ENCODE data around the gene ANXA11.
"Not testable (repeated sequence)": the region's sequence is repeated elsewhere in the genome, so short reads cannot be mapped to it uniquely, and the experiment has no call there.

Gene ANXA11

DNA sequence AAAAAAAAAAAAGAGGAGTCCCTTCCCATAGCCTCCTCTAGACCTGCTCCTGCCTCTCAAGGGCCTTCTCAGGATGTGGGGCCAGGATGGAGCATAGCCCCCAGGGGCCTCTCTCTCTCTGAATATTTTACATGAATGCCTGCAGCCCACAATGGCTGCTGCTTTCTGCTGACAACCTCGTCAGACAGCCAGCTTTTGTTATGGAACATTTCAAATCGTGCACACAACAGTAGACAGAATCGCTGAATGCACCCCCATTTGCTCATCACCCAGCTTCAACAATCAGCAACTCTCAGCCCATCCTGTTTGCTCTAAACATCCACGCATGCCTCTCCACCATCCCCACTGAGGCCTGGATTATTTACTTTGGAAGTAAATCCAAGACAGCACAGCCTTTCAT, 67.4 kb downstream of the ANXA11 start (continued):
- TF ChIP-seq ZNF404 (tag by site-specific recombination; IDR thresholded peaks at IDR 0.05) (no peak), ZNF521 (tag by site-specific recombination; IDR thresholded peaks at IDR 0.05) (no peak)

DNA sequence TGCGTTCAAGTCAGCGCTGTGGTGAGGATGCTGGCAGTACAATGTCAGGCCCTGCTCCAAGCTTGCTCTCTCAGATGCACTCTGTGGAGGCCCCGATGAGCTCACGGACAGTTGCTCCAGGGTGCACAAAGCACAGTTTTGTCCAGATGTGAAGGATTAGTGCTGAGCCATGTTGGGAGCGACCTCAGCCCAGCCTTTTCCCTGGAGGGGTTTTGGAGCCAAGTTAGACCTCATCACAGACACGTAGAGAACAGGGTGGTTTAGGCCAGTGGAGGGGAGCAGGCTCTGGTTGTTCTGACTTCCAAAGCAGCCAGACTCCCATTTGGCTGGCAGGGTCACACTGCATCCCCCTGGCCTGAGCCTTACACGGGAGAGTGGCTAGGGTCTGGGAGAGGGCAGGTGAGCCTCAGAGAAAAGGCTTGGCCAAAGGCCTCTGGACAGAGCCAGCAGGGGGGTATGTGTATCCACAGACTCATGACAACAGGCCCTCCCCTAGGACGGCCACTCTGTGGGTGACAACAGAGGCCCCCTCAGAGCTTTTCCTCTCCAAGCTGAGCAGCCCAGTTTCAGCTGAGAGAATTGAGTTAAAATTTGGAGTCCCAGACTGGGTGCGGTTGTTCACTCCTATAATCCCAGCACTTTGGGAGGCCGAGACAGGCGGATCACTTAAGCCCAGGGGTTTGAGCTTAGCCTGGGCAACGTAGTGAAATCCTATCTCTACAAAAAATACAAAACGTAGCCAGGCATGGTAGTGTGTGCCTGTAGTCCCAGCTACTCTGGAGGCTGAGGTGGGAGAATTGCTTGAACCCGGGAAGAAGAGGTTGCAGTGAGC, 68.1 kb downstream of the ANXA11 start:
- Histone ChIP-seq H3K4me3 (ENCODE audit: low read depth, low read length) (no peak overlapping the region), H3K9me3 (ENCODE audit: control insufficient read depth, insufficient read depth, low read depth, low read length) (no peaks in the 10 kb centered on the region), H3K27ac (ENCODE audit: extremely low read depth, low read depth, low read length) (no peak overlapping the region), H3K4me1 (ENCODE audit: control insufficient read depth, insufficient read depth, low read length) (no peaks in the 10 kb centered on the region), H3K36me3 (ENCODE audit: control insufficient read depth in 2 of 2, insufficient read depth in 1 of 2, low read length in 2 of 2) (no peaks in the 10 kb centered on the region)
- CTCF ChIA-PET, result interaction anchor here (0.6 to 1.0 kb wide), 3 partner anchors 90 to 123 kb away, joined by 3 read pairs; no protein-coding TSS in a partner anchor
- POLR2A ChIA-PET, result no interaction called here
- TF ChIP-seq GLIS1 (tag by site-specific recombination; IDR thresholded peaks at IDR 0.05), result peak; percentile 73
- TF ChIP-seq, protein P1, sequence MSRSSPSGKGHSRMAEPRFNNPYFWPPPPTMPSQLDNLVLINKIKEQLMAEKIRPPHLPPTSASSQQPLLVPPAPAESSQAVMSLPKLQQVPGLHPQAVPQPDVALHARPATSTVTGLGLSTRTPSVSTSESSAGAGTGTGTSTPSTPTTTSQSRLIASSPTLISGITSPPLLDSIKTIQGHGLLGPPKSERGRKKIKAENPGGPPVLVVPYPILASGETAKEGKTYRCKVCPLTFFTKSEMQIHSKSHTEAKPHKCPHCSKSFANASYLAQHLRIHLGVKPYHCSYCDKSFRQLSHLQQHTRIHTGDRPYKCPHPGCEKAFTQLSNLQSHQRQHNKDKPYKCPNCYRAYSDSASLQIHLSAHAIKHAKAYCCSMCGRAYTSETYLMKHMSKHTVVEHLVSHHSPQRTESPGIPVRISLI (tag by site-specific recombination; IDR thresholded peaks at IDR 0.05), result no peak

- Histone ChIP-seq H3K36me3 (ENCODE audit: control insufficient read depth in 2 of 2, insufficient read depth in 1 of 2, low read length in 2 of 2) (no peaks in the 10 kb centered on the region), H3K27ac (ENCODE audit: extremely low read depth, low read depth, low read length) (no peak overlapping the region), H3K9me3 (ENCODE audit: control insufficient read depth, insufficient read depth, low read depth, low read length) (no peaks in the 10 kb centered on the region), H3K4me3 (ENCODE audit: low read depth, low read length) (no peak overlapping the region), H3K4me1 (ENCODE audit: control insufficient read depth, insufficient read depth, low read length) (no peaks in the 10 kb centered on the region)
- ChIA-PET POLR2A (no interaction called here), CTCF (interaction anchor here (1.0 kb wide), 1 partner anchor 121 kb away, joined by 3 read pairs; no protein-coding TSS in a partner anchor)
- TF ChIP-seq ZIC2 (tag by site-specific recombination; IDR thresholded peaks at IDR 0.05), result peak; percentile 61
- TF ChIP-seq, protein P2, sequence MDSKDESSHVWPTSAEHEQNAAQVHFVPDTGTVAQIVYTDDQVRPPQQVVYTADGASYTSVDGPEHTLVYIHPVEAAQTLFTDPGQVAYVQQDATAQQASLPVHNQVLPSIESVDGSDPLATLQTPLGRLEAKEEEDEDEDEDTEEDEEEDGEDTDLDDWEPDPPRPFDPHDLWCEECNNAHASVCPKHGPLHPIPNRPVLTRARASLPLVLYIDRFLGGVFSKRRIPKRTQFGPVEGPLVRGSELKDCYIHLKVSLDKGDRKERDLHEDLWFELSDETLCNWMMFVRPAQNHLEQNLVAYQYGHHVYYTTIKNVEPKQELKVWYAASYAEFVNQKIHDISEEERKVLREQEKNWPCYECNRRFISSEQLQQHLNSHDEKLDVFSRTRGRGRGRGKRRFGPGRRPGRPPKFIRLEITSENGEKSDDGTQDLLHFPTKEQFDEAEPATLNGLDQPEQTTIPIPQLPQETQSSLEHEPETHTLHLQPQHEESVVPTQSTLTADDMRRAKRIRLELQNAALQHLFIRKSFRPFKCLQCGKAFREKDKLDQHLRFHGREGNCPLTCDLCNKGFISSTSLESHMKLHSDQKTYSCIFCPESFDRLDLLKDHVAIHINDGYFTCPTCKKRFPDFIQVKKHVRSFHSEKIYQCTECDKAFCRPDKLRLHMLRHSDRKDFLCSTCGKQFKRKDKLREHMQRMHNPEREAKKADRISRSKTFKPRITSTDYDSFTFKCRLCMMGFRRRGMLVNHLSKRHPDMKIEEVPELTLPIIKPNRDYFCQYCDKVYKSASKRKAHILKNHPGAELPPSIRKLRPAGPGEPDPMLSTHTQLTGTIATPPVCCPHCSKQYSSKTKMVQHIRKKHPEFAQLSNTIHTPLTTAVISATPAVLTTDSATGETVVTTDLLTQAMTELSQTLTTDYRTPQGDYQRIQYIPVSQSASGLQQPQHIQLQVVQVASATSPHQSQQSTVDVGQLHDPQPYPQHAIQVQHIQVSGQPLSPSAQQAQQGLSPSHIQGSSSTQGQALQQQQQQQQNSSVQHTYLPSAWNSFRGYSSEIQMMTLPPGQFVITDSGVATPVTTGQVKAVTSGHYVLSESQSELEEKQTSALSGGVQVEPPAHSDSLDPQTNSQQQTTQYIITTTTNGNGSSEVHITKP (tag by site-specific recombination; IDR thresholded peaks at IDR 0.05), result peak; percentile 27; the same call in 1 of the 2 replicates
- peak; percentile 79 for TF ChIP-seq GLIS1 (tag by site-specific recombination; IDR thresholded peaks at IDR 0.05)
- TF ChIP-seq ZNF121 (tag by site-specific recombination; IDR thresholded peaks at IDR 0.05), result no peak
- no peak for TF ChIP-seq ZNF248 (tag by site-specific recombination; IDR thresholded peaks at IDR 0.05)
- TF ChIP-seq ZBTB8A (tag by site-specific recombination; IDR thresholded peaks at IDR 0.05), result no peak
- TF ChIP-seq, protein P3, sequence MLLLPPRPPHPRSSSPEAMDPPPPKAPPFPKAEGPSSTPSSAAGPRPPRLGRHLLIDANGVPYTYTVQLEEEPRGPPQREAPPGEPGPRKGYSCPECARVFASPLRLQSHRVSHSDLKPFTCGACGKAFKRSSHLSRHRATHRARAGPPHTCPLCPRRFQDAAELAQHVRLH (tag by site-specific recombination; IDR thresholded peaks at IDR 0.05), result 0 out of 2 replicates have a peak, but pooled peaks have one; percentile 8
- TF ChIP-seq ZNF391 (tag by site-specific recombination; IDR thresholded peaks at IDR 0.05; ENCODE audit: borderline replicate concordance, low read depth), result no peak
- TF ChIP-seq OVOL3 (tag by site-specific recombination; IDR thresholded peaks at IDR 0.05), result no peak
- TF ChIP-seq OSR2 (tag by site-specific recombination; IDR thresholded peaks at IDR 0.05), result no peak
- TF ChIP-seq ZNF416 (tag by site-specific recombination; IDR thresholded peaks at IDR 0.05), result no peak
- no peak for TF ChIP-seq ZNF677 (tag by site-specific recombination; IDR thresholded peaks at IDR 0.05)
Observed at GRCh38 chr10:80136134-80136571, 69.2 kb downstream of the ANXA11 start.

- CTCF ChIA-PET, result interaction anchor here (0.7 to 0.9 kb wide), 2 partner anchors 10 to 18 kb away, joined by 3 read pairs; no protein-coding TSS in a partner anchor
- POLR2A ChIA-PET; H3K27ac ChIP-seq (ENCODE audit: extremely low read depth, low read depth, low read length); H3K36me3 ChIP-seq (ENCODE audit: control insufficient read depth in 2 of 2, insufficient read depth in 1 of 2, low read length in 2 of 2); H3K4me3 ChIP-seq (ENCODE audit: low read depth, low read length); H3K9me3 ChIP-seq (ENCODE audit: control insufficient read depth, insufficient read depth, low read depth, low read length); H3K4me1 ChIP-seq (ENCODE audit: control insufficient read depth, insufficient read depth, low read length): not testable (repeated sequence)
Observed at GRCh38 chr10:80133687-80134086, 71.7 kb downstream of the ANXA11 start.

Data from HEK293 (cell line).